GM23248 (cell line): ENCODE measurements around the gene KRTAP16-1. TPM values are rescaled to one million over a fixed set of nuclear protein-coding genes. Genes with fewer than 3 reads are reported as not detected.
A peak's percentile ranks its signal among the peaks of the same experiment; 100 is the strongest.

Experiments used
- DNase-seq: peaks from one replicate; pipeline ENCODE4 v3.0.0-alpha.2; 2015
- H2AFZ ChIP-seq: fragments of 200-600 bp; sonication (generic); 2 replicates; pipeline ENCODE4 v1.6.1; 2016; ENCODE audit warnings: antibody characterized with exemption
- H3F3A ChIP-seq: fragments of 200-600 bp; sonication (generic); 2 replicates; pipeline ENCODE4 v1.6.1; 2016; ENCODE audit warnings: mild to moderate bottlenecking, antibody characterized with exemption, mixed run types; ENCODE audit not compliant: insufficient read depth
- H3K27ac ChIP-seq: fragments of 200-600 bp; sonication (generic); 2 replicates; pipeline ENCODE4 v1.5.1; 2016; ENCODE audit warnings: mild to moderate bottlenecking
- H3K27me3 ChIP-seq: fragments of 200-600 bp; sonication (generic); replicated peaks from 2 replicates; pipeline ENCODE4 v1.6.1; 2016; ENCODE audit warnings: mild to moderate bottlenecking; ENCODE audit not compliant: insufficient read depth
- H3K36me3 ChIP-seq: fragments of 200-600 bp; sonication (generic); 2 replicates; pipeline ENCODE4 v1.6.1; 2016; ENCODE audit warnings: low read depth, mild to moderate bottlenecking
- H3K4me1 ChIP-seq: fragments of 200-600 bp; sonication (generic); 2 replicates; pipeline ENCODE4 v1.6.1; 2016; ENCODE audit warnings: mild to moderate bottlenecking; ENCODE audit not compliant: insufficient read depth
- H3K4me2 ChIP-seq: fragments of 200-600 bp; sonication (generic); one replicate; pipeline ENCODE4 v1.6.1; 2016; ENCODE audit warnings: mild to moderate bottlenecking; ENCODE audit not compliant: unreplicated experiment
- H3K4me3 ChIP-seq: fragments of 200-600 bp; sonication (generic); 2 replicates; pipeline ENCODE4 v1.5.1; 2016; ENCODE audit warnings: mild to moderate bottlenecking
- H3K79me2 ChIP-seq: fragments of 200-600 bp; sonication (generic); 2 replicates; pipeline ENCODE4 v1.6.1; 2016; ENCODE audit warnings: mild to moderate bottlenecking; ENCODE audit not compliant: insufficient read depth
- H3K9ac ChIP-seq: fragments of 200-600 bp; sonication (generic); 2 replicates; pipeline ENCODE4 v1.6.1; 2016; ENCODE audit warnings: mild to moderate bottlenecking
- H3K9me2 ChIP-seq: fragments of 200-600 bp; sonication (generic); 2 replicates; pipeline ENCODE4 v1.6.1; 2016; ENCODE audit warnings: mixed run types, mild to moderate bottlenecking, moderate library complexity; ENCODE audit not compliant: insufficient read depth
- H3K9me3 ChIP-seq: fragments of 200-600 bp; sonication (generic); one replicate; pipeline ENCODE4 v1.6.1; 2017; ENCODE audit warnings: low read depth
- H4K20me1 ChIP-seq: fragments of 200-600 bp; sonication (generic); 2 replicates; pipeline ENCODE4 v1.6.0; 2016; ENCODE audit not compliant: insufficient read depth
- EZH2 ChIP-seq: fragments of 200-600 bp; sonication (generic); IDR thresholded peaks from 2 replicates; pipeline ENCODE4 v1.6.1; 2018; ENCODE audit warnings: antibody characterized with exemption, mild to moderate bottlenecking; ENCODE audit not compliant: insufficient read depth, poor library complexity, severe bottlenecking
- EZH2phosphoT487 ChIP-seq: fragments of 200-600 bp; sonication (generic); IDR thresholded peaks from 2 replicates; pipeline ENCODE4 v1.6.1; 2018; ENCODE audit warnings: antibody characterized with exemption, moderate library complexity, mild to moderate bottlenecking, low read depth; ENCODE audit not compliant: insufficient read depth
- WGBS, 2 experiments: methylation state at CpG; one replicate each; pipeline ENCODE4 v1.1.6; 2015 to 2017; ENCODE audit warnings: low lambda C conversion rate in 2 of 2, low coverage in 1 of 2; ENCODE audit errors: missing lambda C conversion rate in 2 of 2; 5-methylcytosine and 5-hydroxymethylcytosine counted together
- in situ Hi-C: fragments of 300-500 bp; cut with MboI; formaldehyde crosslinking; loops from 2 replicates; pipeline ENCODE4 v1.15.0; 2020
- polyA plus RNA-seq: library from polyadenylated mRNA; unstranded; fragments of >200 nt; fragmentation: Nextera tagmentation; extraction: Ambion mirVana; gene quantifications from 2 replicates; pipeline ENCODE4 v1.2.1, GENCODE V29; 2016
- total RNA-seq: library from RNA; depleted of rRNA; stranded (reverse); fragments of >200 nt; shearing (Covaris generic); gene quantifications from 2 replicates; pipeline ENCODE4 v1.2.3, GENCODE V29; 2014

The KRTAP16-1 gene
- total and polyA plus RNA-seq, 2 experiments from 2014 or later, result not detected

GRCh38 chr17:41332239-41332638 lies 23.1 kb upstream of the KRTAP16-1 start:
- H2AFZ ChIP-seq, result no peak overlapping the region
- no peak overlapping the region for H3K4me2 ChIP-seq
- in situ Hi-C loops, result loop anchor here (25.0 kb wide), 1 partner anchor 330 kb away; no protein-coding TSS in a partner anchor
- no peaks in the 10 kb centered on the region for H3K36me3 ChIP-seq
- WGBS, 2 experiments, result 78 to 97% methylated on average over 2 of the region's 2 CpGs
- no peak overlapping the region for H3K27ac ChIP-seq
- H3K9me3 ChIP-seq, result no peaks in the 10 kb centered on the region
- H3K4me1 ChIP-seq, result no peaks in the 10 kb centered on the region
- H3F3A ChIP-seq, result no peaks in the 10 kb centered on the region
- TF ChIP-seq EZH2, result no peak
- TF ChIP-seq EZH2phosphoT487, result no peak
- H3K9me2 ChIP-seq, result no peaks in the 10 kb centered on the region
- no peaks in the 10 kb centered on the region for H4K20me1 ChIP-seq
- H3K79me2 ChIP-seq, result no peaks in the 10 kb centered on the region
- no peak for DNase-seq
- H3K4me3 ChIP-seq, result no peak overlapping the region
- no peaks in the 10 kb centered on the region for H3K27me3 ChIP-seq
- no peak overlapping the region for H3K9ac ChIP-seq

GRCh38 chr17:41331606-41332005 lies 22.5 kb upstream of the KRTAP16-1 start:
- TF ChIP-seq EZH2phosphoT487, result no peak
- no peak overlapping the region for H3K27ac ChIP-seq
- no peak for DNase-seq
- H3K9ac ChIP-seq, result no peak overlapping the region
- no peaks in the 10 kb centered on the region for H4K20me1 ChIP-seq
- H3K36me3 ChIP-seq, result no peaks in the 10 kb centered on the region
- H3K9me3 ChIP-seq, result no peaks in the 10 kb centered on the region
- H3K4me2 ChIP-seq, result no peak overlapping the region
- no peaks in the 10 kb centered on the region for H3K9me2 ChIP-seq
- H3K4me1 ChIP-seq, result no peaks in the 10 kb centered on the region
- WGBS, 2 experiments, result 81 to 83% methylated on average over 6 to 7 of the region's 7 CpGs
- in situ Hi-C loops, result loop anchor here (25.0 kb wide), 1 partner anchor 331 kb away; no protein-coding TSS in a partner anchor
- no peak overlapping the region for H2AFZ ChIP-seq
- H3F3A ChIP-seq, result no peaks in the 10 kb centered on the region
- no peaks in the 10 kb centered on the region for H3K27me3 ChIP-seq
- no peak overlapping the region for H3K4me3 ChIP-seq
- H3K79me2 ChIP-seq, result no peaks in the 10 kb centered on the region

- Histone ChIP-seq H3K36me3 (no peaks in the 10 kb centered on the region), H3K4me3 (no peak overlapping the region), H3K27ac (no peak overlapping the region), H3K9me2 (no peaks in the 10 kb centered on the region), H2AFZ (0 out of 2 replicates have a peak overlapping the region, but pooled peaks have one; percentile 44), H4K20me1 (no peaks in the 10 kb centered on the region), H3K27me3 (no peaks in the 10 kb centered on the region), H3K9ac (no peak overlapping the region), H3K9me3 (no peaks in the 10 kb centered on the region), H3K4me1 (no peaks in the 10 kb centered on the region), H3K79me2 (no peaks in the 10 kb centered on the region), H3K4me2 (no peak overlapping the region), H3F3A (no peaks in the 10 kb centered on the region)
- 42 to 47% methylated on average over 13 of the region's 13 CpGs for WGBS, 2 experiments
- DNase-seq, result peak; percentile 81
- in situ Hi-C loops, result loop anchor here (10.0 to 25.0 kb wide), 2 partner anchors 333 to 425 kb away; no protein-coding TSS in a partner anchor
- no peak for TF ChIP-seq EZH2
- no peak for TF ChIP-seq EZH2phosphoT487
These were observed 20.3 kb upstream of the KRTAP16-1 start for GRCh38 chr17:41329279-41329948.

- Histone ChIP-seq H3K27ac (no peak overlapping the region), H3K79me2 (no peaks in the 10 kb centered on the region), H2AFZ (no peak overlapping the region), H3F3A (no peaks in the 10 kb centered on the region), H3K27me3 (no peaks in the 10 kb centered on the region), H3K4me1 (no peaks in the 10 kb centered on the region), H3K4me2 (no peak overlapping the region), H3K9me3 (no peaks in the 10 kb centered on the region), H4K20me1 (no peaks in the 10 kb centered on the region), H3K36me3 (no peaks in the 10 kb centered on the region), H3K9ac (no peak overlapping the region), H3K9me2 (no peaks in the 10 kb centered on the region), H3K4me3 (no peak overlapping the region)
- TF ChIP-seq EZH2 (no peak), EZH2phosphoT487 (no peak)
- WGBS, 2 experiments, result 95 to 97% methylated on average over 5 to 7 of the region's 7 CpGs
- in situ Hi-C loops, result loop anchor here (10.0 to 25.0 kb wide), 2 partner anchors 334 to 423 kb away; no protein-coding TSS in a partner anchor
- DNase-seq, result no peak
These were observed 19.1 kb upstream of the KRTAP16-1 start for GRCh38 chr17:41328207-41328606.
